ENCODE measurements around the gene TMEM184A. TPM values are rescaled to one million over a fixed set of nuclear protein-coding genes. Genes with fewer than 3 reads are reported as not detected.

Gene TMEM184A
- total RNA-seq, 1 donor from 2014 or later: under 0.01 TPM

- DNase-seq (ENCODE audit: low read depth in 2 of 2): no peak
These were observed 15.2 kb downstream of the TMEM184A start for GRCh38 chr7:1540776-1541271.

GRCh38 chr7:1539882-1540775 is 15.9 kb downstream of the TMEM184A start:
- no peak for DNase-seq (ENCODE audit: low read depth in 2 of 2)

- no peak for DNase-seq (ENCODE audit: low read depth in 2 of 2)
These were observed 16.7 kb downstream of the TMEM184A start for GRCh38 chr7:1539181-1539881.

GRCh38 chr7:1538544-1539180 is 17.3 kb downstream of the TMEM184A start:
- DNase-seq (ENCODE audit: low read depth in 2 of 2): peak in 1 of 2 donors; percentile 35

- peak; percentile 97 to 98 for DNase-seq (ENCODE audit: low read depth in 2 of 2)
These were observed 18.2 kb downstream of the TMEM184A start for GRCh38 chr7:1537535-1538412.

- DNase-seq (ENCODE audit: low read depth in 2 of 2): peak; percentile 97 to 99
These were observed 19.1 kb downstream of the TMEM184A start for GRCh38 chr7:1536743-1537534.

- DNase-seq (ENCODE audit: low read depth in 2 of 2): no peak
These were observed 19.6 kb downstream of the TMEM184A start for GRCh38 chr7:1536455-1536742.

- peak in 1 of 2 donors; percentile 67 for DNase-seq (ENCODE audit: low read depth in 2 of 2)
These were observed 20.1 kb downstream of the TMEM184A start for GRCh38 chr7:1535701-1536454.

GRCh38 chr7:1535100-1535458 is 20.9 kb downstream of the TMEM184A start:
- no peak for DNase-seq (ENCODE audit: low read depth in 2 of 2)

GRCh38 chr7:1534330-1535099 is 21.5 kb downstream of the TMEM184A start:
- no peak for DNase-seq (ENCODE audit: low read depth in 2 of 2)

- DNase-seq (ENCODE audit: low read depth in 2 of 2): peak; percentile 70 to 96
These were observed 22.3 kb downstream of the TMEM184A start for GRCh38 chr7:1533547-1534329.

- no peak for DNase-seq (ENCODE audit: low read depth in 2 of 2)
These were observed 22.8 kb downstream of the TMEM184A start for GRCh38 chr7:1533255-1533546.

GRCh38 chr7:1532456-1533254 is 23.4 kb downstream of the TMEM184A start:
- peak; percentile 96 to 97 for DNase-seq (ENCODE audit: low read depth in 2 of 2)

GRCh38 chr7:1531979-1532455 is 24.0 kb downstream of the TMEM184A start:
- DNase-seq (ENCODE audit: low read depth in 2 of 2): no peak

GRCh38 chr7:1531263-1531978 is 24.6 kb downstream of the TMEM184A start:
- peak in 1 of 2 donors; percentile 66 for DNase-seq (ENCODE audit: low read depth in 2 of 2)

- DNase-seq (ENCODE audit: low read depth in 2 of 2): no peak
These were observed 25.1 kb downstream of the TMEM184A start for GRCh38 chr7:1530946-1531262.

Measured in dermis microvascular lymphatic vessel endothelial cell (primary cell).